ENCODE data around the gene RNGTT.

DNA sequence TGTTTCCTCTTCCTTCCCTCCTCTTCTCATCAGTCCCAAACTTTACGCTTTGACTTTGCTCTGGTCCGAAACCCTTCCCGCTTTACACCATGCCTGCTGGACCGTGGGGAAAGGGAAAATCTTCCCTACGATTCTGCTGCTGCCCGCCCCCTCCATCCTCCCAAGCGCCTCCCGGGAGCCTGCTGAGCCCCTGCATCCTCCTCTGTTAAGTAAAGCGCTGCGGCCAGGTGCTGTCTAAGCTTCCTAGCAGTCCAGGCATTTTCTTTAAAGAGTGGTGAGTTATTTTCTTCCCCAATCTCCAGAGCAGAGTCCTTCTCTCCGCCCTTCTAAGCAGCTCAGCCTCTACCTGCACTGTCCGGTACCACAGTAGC, 376.3 kb downstream of the RNGTT start:
- TF ChIP-seq, protein P1, sequence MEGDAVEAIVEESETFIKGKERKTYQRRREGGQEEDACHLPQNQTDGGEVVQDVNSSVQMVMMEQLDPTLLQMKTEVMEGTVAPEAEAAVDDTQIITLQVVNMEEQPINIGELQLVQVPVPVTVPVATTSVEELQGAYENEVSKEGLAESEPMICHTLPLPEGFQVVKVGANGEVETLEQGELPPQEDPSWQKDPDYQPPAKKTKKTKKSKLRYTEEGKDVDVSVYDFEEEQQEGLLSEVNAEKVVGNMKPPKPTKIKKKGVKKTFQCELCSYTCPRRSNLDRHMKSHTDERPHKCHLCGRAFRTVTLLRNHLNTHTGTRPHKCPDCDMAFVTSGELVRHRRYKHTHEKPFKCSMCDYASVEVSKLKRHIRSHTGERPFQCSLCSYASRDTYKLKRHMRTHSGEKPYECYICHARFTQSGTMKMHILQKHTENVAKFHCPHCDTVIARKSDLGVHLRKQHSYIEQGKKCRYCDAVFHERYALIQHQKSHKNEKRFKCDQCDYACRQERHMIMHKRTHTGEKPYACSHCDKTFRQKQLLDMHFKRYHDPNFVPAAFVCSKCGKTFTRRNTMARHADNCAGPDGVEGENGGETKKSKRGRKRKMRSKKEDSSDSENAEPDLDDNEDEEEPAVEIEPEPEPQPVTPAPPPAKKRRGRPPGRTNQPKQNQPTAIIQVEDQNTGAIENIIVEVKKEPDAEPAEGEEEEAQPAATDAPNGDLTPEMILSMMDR (IDR thresholded peaks at IDR 0.05): no peak
- no peak for TF ChIP-seq POLR2A (IDR thresholded peaks at IDR 0.05)
- TF ChIP-seq EP300 (IDR thresholded peaks at IDR 0.05): no peak
- TF ChIP-seq POLR2AphosphoS5 (IDR thresholded peaks at IDR 0.05): no peak
